SIG-M5 treated with dmso at 0.1 percent for 504 hours (cell line): ENCODE results near the gene LMX1A.

Experiments
- DNase-seq: peaks from one replicate; lab custom pipeline; 2025; ENCODE audit not compliant: unreplicated experiment; lab: John Stamatoyannopoulos, UW

LMX1A gene

DNA sequence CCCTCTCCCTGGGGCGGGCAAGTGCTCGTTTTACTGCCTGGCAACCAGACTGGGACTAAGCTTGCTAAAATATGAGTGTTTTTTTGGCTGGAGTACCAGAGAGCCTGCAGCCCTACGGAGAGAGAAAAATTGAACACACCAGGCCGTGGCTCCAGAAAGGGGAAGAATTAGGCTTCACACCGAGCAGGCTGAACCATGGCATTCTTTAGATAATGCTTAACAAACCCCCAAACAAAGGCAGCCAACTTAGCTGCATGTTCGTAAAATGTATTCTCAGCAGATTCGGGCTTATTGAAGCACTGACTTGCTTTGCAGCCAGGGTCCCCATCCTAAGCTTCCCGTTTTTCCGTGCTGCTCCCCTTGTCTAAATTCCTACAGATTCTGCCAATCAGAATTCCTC lies 76.6 kb downstream of the LMX1A start:
- no peak for DNase-seq

DNA sequence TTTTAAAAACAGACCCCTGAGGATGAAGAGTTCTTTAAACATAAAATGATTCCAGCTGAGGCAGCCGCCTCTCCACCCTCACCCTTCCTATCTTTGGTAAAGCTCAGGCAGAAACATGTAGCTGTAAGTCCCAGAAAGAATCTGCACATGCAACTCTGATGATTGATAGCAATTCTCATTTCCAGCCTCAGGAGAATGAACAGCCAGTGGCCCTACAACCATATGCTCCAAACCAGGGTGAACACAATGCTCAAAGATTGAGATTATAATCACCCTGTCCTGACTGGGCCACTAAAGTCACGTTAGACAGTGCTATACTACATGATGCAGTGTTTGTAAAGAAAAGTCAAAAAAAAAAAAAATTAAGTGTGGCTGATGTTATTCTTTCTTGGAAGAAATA lies 80.2 kb downstream of the LMX1A start:
- no peak for DNase-seq

DNA sequence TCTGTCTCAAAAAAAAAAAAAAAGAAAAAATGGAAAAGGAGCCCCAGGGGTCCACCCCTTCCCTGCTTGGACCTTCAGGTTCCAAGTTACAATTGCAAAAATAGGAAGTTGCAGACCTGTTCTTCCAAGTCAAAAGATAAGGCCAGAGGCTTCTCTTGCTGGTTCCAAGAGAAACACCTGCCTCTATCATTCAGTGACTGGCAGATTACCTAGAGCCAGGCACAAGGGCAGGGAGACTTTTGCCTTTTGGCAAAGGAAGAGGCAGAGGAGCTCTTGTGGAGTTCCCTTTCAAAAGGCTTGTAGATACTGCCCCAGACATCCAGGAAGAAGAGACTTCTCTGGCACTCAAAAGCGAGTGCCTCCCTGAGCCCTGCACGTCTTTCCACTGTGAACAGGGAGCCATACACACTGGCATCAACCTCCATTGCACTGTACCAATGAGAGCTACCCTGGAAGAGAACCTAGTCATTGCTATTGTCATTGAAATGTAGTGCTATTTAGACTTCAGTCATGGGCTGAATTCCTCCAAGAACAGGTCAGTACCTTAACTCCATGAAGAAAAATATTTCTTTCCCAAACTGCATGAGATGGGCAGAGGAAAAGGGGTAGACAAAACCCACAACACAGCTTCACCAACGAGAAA lies 91.2 kb downstream of the LMX1A start:
- no peak for DNase-seq

DNA sequence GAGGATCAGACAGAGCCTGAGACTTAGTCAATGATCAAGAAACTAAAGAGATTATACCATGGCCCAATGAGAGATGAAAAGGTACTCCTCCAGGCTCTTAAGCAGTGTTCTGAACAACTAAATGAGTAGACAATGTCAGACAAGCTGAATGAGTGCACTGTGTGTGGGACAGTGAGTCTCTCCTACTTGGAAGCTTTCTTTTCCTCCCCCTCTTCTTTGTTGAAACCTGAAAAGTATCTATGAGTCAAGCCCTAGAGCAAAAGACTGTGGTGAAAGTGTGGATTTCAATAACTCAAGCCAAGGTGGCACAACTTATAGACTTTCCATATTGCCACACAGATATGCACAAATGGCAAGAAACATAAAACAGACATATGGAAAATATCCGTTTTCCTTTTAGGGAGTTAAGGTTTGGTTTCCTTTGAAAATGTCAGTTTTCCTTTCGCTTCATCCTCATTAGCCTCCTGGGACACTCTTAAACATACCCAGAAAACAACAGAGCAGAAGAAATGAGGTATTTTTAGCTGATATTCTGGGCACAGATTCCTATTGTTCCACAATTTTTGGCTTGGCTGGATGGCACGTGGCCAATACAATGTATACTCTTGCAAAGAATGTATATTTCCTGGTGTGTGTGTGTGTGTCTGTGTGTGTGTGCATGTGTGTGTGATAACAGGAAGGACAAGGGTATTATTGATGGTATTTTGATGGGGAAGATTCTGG lies 96.6 kb downstream of the LMX1A start:
- no peak for DNase-seq

DNA sequence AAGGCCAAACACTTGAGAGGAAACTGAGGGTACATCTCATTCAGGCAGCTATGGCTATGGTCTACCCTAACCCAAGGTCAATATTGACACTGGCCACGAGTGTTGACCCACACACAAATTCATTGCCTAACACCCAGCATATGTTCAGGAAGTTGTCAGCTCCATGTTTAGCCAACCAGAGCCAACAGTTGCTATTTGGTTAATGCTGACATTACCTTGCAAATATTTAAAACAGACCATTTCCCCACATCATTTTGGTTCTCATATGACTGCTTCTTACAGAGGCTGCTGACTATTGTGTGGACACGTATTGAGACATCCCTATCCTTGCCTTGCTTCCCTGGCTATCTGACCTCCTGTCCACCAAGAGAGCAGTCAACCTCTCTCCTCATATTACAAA lies 97.3 kb downstream of the LMX1A start:
- no peak for DNase-seq

DNA sequence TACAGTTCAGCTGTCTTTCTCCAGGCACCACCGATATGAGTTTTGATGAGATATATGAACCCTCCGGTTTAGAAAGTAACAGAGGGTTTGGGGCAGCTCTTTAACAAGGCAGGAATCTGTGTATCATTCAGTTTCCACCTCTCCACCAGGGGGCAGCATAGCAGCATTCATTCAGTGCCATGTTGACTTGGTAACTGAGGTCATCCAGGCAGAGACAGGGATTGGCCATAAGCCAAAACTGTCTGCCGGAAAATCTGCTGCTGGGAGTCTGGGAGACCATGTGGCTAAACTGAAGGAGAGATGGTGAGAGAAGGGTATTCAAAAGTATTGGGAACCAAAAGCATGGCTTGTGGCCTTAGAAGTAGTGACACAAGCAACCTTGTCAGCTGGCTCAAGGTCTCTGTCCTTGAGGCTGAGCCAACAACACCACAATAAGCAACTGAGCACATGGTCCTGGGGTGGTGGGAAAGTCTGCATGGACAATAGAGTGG lies 98.5 kb downstream of the LMX1A start:
- DNase-seq = peak; percentile 10

DNA sequence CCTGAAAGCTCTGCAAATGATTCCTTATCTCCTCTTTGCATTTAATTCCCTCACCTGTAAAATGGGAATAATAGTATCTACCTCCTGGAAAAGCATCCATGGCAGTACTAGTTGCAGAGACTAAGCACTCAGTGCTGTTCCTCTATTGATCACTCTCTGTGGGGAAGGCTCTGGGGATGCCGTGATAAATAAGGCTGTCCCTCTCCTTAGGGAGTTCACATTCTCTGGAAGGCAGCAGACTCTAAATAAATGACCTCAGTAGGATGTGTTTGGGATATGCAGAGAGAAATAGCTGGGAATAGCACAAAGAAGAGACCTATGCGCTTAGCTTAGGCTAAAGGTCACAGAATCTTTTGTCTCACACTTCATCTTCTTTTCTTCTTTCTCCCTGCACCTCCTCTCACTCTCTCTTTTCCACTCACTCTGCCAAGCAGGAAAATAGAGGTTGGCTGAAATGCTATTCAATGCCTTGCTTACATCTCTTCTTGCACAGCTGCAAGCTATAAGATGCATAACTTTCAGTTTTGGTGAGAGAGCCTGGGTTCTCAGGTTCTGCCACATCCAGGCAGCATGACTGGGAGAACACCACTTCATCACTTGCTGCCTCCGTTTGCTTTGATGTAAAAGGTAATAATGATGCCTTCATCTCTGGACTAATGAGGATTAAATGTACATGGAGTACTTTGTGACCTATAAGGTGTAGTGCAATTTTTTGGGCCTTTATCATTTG lies 101.5 kb downstream of the LMX1A start:
- DNase-seq = no peak

DNA sequence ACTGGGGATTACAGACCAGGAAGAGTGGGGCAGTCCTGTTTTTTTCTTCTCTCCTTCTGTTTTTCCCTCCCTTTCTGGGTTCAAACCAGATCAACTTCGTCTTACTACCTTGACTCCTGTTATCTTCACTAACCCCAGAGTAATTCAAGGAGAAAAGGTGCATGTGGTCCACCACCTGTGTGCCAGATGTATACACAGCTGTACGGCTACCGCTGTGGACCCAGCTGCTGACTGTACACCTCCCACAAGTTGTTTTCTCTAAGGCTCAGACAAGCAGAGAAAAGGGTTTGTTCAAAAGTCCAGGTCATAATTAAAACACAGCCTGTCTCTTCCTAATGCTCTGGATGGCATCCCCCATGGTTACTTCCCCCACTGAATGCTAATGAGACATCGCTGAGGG lies 102.1 kb downstream of the LMX1A start:
- no peak for DNase-seq

DNA sequence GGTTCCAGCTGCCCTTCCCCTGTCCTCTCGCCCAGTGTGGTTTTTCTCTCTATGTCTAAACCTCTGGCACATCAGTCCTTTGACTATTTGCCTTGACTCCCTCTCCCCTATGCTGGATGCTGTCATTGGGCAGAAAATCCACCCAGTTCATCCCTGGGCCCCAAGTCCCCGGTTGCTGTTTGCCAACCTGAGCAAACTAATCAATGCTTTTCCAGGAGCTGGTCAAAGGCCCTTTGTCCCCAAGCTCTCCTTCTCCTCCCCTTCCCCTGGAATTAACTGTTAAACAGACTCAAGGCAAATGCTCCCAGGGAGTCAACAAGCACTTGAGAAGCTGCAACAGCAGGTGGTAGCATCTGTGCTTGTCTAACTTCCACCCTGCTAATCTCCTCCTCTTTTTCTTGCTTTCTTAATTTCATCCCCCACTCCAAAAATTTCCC lies 102.7 kb downstream of the LMX1A start:
- DNase-seq = no peak

DNA sequence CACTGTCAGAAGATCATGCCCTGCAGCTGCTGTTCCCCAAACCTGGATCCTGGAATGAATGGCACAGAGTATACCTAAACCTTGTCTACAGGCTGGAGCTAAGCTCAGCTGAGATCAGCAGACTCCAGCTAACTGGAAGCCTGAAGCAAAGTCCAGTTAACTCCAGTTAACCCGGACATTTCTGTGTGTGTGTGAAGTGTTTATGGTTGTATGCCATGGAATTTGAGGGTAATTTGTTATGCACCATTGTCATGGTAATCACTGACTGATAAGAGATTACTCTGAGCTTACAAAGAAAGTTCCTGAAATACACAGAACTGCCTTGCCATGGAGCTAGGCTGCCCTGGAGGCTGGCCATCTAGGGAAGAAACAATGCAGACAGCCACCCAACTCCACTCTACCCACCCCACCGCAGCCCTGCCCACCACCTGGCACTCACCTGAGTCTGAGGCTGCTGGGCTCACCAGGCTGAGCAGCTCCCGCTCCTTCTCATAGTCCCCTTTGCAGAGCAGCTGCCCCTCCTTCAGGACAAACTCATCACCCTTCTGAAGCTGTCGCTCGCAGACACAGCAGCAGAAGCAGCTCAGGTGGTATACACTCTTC lies 107.4 kb downstream of the LMX1A start:
- no peak for DNase-seq

DNA sequence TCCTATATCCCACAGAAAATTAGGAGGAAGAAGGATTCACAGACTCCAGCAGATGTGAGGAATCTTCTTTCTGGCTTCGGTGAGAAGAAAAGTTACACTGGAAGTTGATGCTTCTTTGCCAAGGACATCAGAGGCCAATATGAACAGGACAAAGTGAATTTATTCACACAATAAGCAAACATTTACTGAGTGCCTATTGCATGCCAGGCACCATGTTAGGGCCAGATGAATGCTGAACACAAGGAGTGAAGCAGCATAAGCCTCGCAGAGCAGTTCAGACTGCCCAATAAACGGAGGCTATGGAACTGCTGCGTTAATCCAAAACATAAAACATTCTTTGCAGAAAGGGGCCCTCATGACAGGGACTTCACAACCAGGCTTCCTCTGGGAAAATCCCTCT lies 114.6 kb downstream of the LMX1A start:
- DNase-seq = no peak

DNA sequence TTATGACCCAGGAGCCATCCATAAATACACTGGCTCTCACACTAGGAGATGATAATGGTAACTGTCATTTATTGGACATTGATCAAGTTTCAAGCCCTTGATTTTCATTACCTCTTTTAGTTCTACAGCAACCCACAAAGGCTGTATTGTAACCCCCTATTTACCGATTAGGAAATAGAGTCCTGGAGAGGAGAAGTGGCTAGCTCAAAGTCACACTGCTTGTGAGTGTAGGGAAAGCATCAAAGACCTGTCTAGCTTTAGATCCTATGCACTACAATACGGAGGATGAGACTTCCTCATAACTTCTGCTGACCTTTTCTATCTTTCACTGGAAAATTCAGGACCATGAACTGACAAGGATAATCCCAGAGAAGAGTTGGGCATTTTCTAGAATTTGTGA lies 115.2 kb downstream of the LMX1A start:
- no peak for DNase-seq

DNA sequence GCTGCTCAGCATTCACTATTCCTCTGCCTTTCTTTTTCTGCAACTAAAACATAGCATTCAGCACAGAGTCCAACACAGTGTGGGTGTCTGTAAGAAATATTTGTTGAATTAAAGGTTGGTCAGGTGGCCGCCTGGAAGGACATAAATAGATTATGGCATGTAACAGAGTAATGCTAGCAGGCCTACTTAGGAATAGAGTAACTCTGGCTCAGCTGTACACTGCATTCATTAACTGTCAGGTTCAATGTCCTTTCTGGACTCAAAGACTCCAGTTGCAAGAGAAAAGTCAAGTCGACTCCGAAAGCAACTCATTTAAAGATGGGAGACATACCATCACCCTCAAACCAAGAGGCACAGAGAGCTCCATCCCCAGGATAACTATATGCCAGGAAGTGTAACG lies 116.0 kb downstream of the LMX1A start:
- DNase-seq = no peak

DNA sequence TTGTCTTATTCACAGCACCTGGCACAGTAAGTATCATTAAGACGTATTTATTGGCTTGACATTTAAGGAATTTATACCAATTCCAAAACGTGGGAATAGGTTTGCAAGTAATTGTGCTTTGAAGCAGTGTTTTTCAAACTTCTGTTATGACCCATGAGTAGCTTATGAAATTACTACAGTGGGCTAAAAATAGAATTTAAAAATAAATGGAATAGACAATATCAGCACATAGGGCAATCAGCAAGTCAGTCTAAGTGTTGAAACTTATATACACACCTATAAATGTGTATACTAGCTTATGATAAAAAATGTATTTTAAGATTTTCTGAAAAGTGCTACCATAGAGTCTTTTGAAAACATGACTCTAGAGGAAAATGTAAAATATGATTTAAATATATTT lies 116.6 kb downstream of the LMX1A start:
- DNase-seq = no peak

DNA sequence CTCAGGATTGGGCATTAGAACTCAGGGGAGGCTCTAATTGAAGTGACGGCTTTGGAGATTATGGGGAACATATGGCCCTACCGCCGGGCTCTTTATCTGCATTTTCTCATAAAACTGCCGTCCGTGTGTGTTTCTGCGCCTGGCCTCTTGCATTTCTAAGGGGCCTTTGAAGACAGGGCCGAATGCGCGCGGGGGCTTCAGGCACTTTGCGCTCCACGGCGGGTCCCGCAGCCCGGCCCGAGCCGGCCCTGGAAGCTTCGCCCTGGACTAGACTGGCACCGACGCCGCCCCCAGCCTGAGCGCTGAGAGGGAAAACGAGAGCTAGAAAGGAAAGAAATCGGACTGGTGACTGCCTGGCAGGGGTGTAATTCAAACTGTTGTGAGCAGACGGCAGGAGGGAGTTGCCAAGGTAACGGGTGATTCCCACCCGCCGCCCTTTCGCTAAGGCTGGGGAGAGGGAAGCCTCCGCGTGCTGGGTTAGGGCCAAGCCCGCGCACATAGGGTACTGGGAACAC lies 120.7 kb downstream of the LMX1A start:
- DNase-seq = no peak

DNA sequence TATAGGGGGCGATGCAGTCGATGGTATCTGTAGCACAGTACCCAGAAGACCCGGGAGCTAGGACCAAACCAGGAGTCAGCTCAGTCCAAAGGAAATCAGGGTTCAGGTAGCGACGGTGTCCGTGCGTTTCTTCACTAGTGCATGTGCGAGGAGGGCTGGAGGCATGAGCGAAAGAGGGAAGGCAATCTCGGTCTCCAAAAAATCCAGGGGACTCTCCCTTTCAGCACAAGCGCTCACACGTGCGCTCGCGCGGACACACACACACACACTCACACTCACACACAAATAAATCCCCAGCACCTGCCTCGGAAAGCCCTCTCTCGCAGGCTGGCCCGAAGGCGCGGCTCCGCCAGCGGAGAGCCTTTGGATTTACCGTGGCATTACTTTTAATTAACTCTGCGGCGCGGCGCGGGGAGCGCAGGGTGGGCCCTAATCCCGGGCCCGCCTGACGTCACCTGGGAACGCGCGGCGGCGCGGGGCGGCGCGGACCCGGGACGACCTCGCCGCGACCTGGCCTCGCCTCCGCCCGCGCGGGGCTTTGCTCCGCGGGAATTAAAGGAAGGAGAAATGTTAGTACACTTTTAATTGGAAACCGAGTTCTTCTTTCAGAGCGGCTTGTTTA lies 121.2 kb downstream of the LMX1A start:
- no peak for DNase-seq

DNA sequence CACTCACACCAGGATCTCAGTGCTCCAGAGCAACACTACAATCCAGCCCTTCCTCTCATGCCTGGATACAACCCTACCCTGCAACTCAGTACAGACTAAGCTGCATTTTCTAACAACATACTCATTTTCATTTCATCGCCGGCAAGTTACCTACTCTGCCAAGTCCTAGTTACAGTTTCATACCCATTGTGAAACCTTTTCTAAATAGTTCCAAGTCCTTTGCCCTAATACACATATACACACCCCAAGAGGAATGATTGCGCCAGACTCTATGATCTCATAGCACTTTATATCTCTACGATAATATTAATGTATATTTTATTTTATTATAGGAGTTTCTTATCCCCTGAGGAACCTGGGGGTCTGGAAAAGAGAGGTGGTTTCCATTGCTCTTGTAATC lies 122.4 kb downstream of the LMX1A start:
- DNase-seq = no peak

DNA sequence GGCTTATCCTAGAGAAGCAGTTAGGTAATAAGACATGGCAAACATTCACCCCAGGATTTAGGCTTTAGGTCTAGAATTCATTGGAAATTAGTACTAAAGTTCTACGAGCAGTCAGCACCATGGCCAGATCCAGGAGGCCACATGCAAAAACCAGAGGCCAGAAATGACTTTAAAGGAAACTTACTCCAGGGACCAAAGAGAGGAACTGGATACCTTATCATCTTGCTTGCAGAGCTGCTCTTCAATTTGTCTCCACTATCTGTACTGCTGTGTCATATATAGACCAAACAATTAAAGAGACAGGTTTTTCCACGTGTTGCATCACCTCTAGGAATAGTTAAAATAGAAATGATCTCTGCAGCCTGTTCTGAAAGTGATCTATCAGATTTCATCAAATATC lies 127.8 kb downstream of the LMX1A start:
- DNase-seq = peak; percentile 30

DNA sequence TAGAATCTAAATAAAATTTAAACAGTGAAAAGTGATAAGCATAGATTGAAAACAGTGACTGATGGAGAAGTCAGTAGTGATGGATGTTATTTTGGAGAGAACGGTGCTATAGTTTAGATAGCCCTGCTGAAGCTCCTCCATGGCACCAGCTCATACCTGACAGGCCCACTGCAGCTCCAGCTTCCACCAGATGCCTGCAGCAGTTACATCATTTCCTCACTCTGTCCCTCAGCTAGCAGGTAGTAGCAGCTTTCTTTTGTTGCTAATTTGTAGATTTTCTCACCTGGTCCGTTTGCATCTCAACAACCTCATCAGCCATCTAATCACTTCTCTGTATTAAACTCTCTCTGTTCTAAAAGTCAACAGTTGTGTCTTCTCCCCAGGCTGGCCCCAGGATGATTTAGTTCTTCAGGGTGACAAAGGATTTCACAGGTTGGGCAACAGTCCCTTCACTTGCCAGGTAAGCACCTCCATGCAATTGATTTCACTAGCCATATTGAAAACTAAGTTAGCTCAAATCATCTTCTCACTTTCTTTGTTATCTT lies 128.3 kb downstream of the LMX1A start:
- DNase-seq = no peak

DNA sequence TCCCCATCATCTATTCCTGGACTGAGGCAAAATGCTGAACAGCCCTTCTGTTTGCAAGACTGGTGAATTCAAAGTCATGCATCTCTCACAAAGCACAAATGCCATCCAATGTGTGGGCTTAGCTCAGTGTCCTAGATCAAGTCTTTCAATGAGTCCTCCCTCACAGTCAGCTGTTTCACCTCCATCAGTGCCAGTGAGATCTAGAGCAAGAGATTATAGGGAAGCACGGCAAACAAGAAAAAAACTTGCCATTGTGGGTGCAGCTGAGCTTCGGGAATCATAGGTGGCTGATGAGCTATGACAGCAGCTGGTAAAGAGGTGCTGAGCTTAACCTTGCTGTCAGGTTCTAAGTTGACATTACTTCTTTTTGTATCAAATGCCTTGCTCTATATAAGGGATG lies 130.2 kb downstream of the LMX1A start:
- DNase-seq = no peak

DNA sequence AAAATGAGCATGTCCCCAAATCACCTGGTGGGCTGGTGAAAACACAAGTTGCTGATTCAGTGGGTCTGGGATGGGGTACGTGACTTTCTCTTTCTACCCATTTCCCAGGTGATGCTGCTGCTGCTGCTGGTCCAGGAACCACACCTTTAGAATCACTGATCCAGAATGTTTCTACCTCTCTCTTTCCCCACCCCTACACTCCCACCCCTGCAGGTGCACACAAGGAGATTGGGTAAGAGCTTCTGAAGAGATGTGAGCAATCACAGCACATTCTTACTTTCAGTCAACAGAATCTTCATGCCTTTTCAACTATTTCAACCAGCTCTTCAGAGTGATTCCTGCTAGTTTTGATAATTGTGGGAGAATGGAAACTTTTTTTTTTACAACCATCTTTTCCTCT lies 130.9 kb downstream of the LMX1A start:
- DNase-seq = no peak
